HG03469 (cell line): ENCODE data around the gene SERP2.

Experiments used
- ATAC-seq: cut with Tn5 transposase; IDR thresholded peaks from one replicate; pipeline ENCODE4 v1.9.1; 2021; ENCODE audit warnings: mild to moderate bottlenecking, moderate library complexity, moderate number of reproducible peaks; ENCODE audit not compliant: unreplicated experiment

SERP2 gene

GRCh38 chr13:44354884-44355283 is 18.7 kb upstream of the SERP2 start:
- ATAC-seq, result no peak

- no peak for ATAC-seq
These were observed 18.0 kb upstream of the SERP2 start for GRCh38 chr13:44355621-44356020.

- no peak for ATAC-seq
These were observed 13.6 kb upstream of the SERP2 start for GRCh38 chr13:44359983-44360375.

GRCh38 chr13:44362394-44363040 is 11.1 kb upstream of the SERP2 start:
- ATAC-seq, result no peak

- no peak for ATAC-seq
These were observed 9.8 kb upstream of the SERP2 start for GRCh38 chr13:44363631-44364344.

GRCh38 chr13:44364345-44365000 is 9.2 kb upstream of the SERP2 start:
- no peak for ATAC-seq

GRCh38 chr13:44365008-44365407 is 8.6 kb upstream of the SERP2 start:
- ATAC-seq, result no peak

GRCh38 chr13:44365899-44366298 is 7.7 kb upstream of the SERP2 start:
- no peak for ATAC-seq

- ATAC-seq, result no peak
These were observed 5.5 kb upstream of the SERP2 start for GRCh38 chr13:44368062-44368591.

GRCh38 chr13:44368599-44369368 is 4.8 kb upstream of the SERP2 start:
- no peak for ATAC-seq

GRCh38 chr13:44371421-44371820 is 2.2 kb upstream of the SERP2 start:
- no peak for ATAC-seq

GRCh38 chr13:44373247-44373600 is 400 bp upstream of the SERP2 start:
- ATAC-seq, result no peak

- ATAC-seq, result no peak
These were observed 706 bp downstream of the SERP2 start for GRCh38 chr13:44374348-44374712.

- no peak for ATAC-seq
These were observed 4.7 kb downstream of the SERP2 start for GRCh38 chr13:44378277-44378676.

- ATAC-seq, result no peak
These were observed 6.3 kb downstream of the SERP2 start for GRCh38 chr13:44379885-44380284.

GRCh38 chr13:44380404-44381165 is 7.0 kb downstream of the SERP2 start:
- no peak for ATAC-seq

GRCh38 chr13:44382635-44383145 is 9.1 kb downstream of the SERP2 start:
- no peak for ATAC-seq

- no peak for ATAC-seq
These were observed 10.3 kb downstream of the SERP2 start for GRCh38 chr13:44383945-44384344.

GRCh38 chr13:44384778-44385177 is 11.2 kb downstream of the SERP2 start:
- ATAC-seq, result no peak

- no peak for ATAC-seq
These were observed 11.8 kb downstream of the SERP2 start for GRCh38 chr13:44385401-44385800.
